Raji (cell line): ENCODE data around the gene PDE4A.

Experiments
- POLR2A ChIP-seq: IDR thresholded peaks from 2 replicates; pipeline ENCODE4 v1.6.1; 2011; ENCODE audit warnings: low read depth, low read length, control low read depth; ENCODE audit not compliant: insufficient read depth

PDE4A gene

DNA sequence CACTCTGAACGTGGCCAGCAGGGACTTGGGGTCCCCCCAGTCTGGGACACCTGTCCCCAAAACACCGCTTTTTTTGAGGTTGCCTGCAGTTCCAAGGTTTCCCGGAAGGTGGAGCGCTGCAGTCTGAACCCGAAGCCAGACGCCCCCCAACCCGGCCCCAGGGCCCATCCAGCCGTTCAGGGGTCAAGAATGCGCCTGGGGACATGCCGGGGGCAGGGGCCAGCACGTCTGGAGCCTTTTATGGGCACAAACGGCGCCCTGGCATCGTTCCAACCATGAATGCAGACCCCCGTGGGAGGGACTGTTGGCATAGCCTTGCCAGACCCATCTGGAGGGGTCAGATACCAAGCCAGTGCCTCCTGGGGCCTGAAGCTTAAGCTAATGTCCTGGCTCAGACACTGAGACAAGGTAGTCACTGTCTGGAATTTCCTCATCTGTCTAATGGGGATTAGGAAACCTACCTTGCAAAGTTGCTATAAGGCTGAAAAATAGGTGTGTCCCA, 90.0 kb downstream of the PDE4A start:
- no peak for TF ChIP-seq POLR2A

DNA sequence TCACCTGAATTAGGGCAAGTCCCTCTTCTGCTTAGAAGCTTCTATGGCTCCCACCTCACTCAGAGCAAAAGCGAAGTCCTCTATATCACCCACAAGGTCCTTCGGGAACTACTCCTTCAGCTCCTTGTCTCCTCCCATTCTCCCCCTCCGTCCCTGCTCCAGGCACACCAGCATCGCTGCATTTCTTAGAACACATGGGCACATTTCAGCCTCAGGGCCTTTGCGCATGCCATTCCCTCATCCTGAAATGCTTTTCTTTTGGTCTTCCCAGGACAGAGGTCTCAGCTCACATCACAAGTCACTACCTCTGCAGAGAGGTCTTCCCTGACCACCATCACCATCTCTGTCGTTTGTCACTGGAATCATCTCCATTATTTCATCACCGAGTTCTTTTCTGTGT, 92.9 kb downstream of the PDE4A start:
- TF ChIP-seq POLR2A: no peak

GRCh38 chr19:10514211-10515145, 94.1 kb downstream of the PDE4A start:
- no peak for TF ChIP-seq POLR2A

DNA sequence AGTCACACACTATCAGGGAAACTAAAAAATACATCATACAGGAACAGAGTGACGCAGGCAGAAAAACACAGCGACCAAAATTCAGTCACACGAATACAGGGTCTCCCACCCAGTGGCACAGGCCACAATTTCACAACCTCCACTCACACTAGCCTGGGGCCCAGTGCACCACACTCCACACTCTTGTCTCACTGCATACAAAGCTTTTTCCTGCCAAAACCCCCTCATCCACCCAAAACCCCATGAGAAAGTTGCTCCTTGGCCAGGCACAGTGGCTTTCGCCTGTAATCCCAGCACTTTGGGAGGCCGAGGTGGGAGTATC, 95.7 kb downstream of the PDE4A start:
- TF ChIP-seq POLR2A: no peak

- TF ChIP-seq POLR2A: no peak
These were observed 96.4 kb downstream of the PDE4A start for GRCh38 chr19:10516671-10517286.

DNA sequence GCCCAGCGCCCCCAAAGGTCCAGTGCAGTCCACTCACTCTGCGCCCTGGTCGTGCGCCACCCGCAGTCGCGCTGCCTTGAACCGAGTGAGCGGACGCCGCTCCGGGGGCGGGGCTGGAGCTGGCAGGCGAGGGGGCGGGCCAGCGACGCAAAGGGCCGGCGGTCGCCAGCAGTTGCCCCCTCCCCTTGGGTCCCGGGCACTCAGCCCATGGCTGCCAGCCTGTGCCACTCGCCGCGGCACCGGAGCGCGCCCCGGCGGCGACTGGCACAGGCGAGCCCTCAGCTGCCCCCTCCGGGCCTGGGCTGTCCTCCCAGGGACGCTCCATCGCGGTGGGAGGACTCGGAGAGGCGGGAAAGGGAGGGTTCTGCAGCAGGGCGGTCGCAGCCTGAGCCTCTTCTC, 97.0 kb downstream of the PDE4A start, which contains the start of gene S1PR5:
TSS of gene S1PR5 (minus strand) at position 87 of the 399 bp plus-strand sequence. CDS start 2,436 bp downstream, outside the sequence.
- no peak for TF ChIP-seq POLR2A

GRCh38 chr19:10517760-10518443, 97.6 kb downstream of the PDE4A start:
- TF ChIP-seq POLR2A: no peak

GRCh38 chr19:10518444-10519361, 98.4 kb downstream of the PDE4A start:
- TF ChIP-seq POLR2A: no peak
